Ecto neural progenitor cell (in vitro differentiated cells): ENCODE results near the gene MLLT3.

ENCODE experiments used
- DNase-seq: peaks from one replicate; pipeline ENCODE4 v3.0.0-alpha.2; 2018; ENCODE audit warnings: low spot score

MLLT3 gene

DNA sequence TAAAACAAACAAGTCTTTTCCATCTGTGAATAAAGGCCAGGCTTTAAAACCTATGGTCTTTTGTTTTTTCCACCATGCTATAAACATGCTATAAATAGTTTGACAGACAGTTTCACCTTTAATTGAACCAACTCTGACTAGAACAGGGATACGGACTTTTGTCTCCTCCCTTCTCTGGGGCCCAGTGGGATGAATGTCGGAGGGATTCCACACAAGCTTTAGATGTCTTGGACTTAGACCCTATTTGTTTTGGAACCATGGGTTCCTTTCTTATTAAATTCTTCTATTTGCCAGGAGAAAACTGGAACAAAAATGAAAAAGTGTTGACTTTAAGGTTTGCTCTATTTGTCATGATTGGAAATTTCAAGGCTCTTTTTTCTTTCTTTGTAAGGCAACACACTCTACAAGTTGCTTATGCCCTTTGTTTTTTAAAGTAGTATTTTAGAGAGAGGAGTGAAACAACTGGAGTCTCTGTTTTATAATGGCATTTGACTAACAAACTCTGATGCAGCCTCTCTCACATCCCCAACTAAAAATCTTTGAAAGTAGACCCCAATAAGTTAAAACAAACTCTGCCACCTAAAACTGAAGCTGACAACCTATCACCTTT, 145.3 kb downstream of the MLLT3 start:
- no peak for DNase-seq

DNA sequence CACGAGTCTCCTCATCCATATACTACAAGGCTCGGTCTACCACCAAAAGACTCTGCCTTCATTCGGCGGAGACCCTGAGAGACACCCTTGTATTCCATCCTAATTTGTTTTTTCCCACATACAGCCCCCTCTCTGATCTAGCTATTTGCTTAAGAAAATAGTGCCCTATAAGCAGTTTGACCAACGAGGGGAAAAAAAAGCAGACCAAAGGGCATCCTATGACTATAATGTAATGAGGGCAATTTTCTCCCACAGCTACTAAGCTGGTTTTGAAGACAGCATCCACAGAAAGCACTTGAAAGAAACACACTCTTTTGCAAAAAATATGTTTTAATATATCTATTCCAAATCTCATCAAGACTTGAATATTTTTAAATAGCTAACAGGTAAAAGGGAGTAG, 147.8 kb downstream of the MLLT3 start:
- DNase-seq: no peak

- DNase-seq: no peak
Observed at GRCh38 chr9:20473515-20474013, 148.7 kb downstream of the MLLT3 start.

DNA sequence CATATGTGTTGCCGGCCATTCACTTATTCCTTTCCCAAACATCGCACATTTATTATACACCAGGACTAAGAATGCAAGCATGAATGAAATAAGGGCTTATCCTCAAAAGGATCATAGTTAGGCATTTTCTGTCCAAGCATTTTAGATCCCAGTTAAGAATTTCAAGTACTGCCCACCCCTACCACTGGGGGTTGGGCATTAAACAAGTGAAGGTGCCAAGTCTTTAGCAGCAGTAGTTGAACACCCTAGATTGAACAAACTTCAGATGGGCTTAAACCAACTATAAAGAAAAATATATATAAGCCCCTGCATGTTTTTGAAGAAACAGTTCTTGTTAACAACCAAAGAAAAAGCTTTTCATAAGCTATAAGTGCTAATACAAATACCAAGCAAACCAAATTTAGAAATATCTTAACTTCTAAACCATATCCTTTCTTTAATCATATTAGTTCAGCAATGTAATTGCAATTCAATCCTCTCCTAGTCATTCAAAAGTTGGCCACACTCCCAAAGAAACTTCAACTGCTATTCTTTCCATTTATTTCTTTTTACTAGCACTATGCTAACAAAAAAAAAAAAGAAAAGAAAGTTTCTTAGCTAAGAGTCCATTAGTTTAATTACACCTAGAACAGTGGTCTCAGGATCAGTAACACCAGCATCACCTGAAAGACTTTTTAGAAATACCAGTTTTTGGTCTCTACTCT, 149.8 kb downstream of the MLLT3 start:
- no peak for DNase-seq

DNA sequence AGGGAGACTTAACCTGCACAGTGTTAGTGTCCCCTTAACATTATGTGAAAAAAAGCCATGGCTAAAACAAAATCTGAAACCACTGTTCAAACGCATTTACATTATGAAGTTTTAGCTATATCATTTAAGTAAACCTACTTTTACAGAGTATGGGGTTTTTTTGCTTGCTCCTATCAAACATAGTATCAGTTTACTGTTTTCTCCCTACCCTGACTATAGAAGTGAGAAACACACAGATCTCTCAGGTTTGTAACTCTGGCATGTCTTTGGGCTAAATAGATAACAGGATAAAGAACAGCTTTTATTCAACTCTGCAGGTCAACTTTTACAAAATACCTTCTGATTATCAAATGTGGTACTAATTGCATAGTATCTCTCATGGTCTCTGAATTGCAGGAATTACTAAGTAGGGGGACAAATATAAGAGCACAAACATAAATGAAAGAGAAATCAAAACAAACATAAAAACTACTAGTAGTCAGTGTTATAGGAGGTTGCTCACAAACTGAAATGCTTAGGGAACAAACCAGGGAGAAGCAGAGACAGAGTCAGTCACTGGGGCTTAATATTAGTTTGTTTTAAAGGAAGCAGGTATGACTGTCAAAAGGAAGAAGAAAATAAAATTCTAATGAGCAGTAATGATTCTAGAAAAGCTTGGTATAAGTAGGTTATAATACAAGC, 155.8 kb downstream of the MLLT3 start:
- no peak for DNase-seq

GRCh38 chr9:20464242-20464641, 158.1 kb downstream of the MLLT3 start:
- DNase-seq: no peak

DNA sequence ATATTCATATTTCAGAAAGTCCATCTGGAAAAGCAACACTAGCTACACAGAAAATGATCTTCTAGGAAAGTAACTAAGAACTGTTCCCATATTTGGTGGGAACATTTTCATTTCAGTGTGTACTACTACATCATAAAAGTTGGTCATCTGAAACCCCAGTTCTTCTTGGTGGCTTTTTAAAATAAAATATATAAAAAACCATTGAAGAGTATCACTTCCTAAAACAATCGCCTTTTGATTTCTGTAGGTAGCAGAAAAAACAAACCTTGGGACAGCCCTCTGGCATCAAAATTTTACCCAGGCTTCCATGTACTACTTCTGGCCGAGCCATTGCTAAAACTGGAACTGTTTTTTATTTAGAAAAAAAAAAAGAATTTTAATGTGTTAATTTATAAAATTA, 158.5 kb downstream of the MLLT3 start:
- no peak for DNase-seq

DNA sequence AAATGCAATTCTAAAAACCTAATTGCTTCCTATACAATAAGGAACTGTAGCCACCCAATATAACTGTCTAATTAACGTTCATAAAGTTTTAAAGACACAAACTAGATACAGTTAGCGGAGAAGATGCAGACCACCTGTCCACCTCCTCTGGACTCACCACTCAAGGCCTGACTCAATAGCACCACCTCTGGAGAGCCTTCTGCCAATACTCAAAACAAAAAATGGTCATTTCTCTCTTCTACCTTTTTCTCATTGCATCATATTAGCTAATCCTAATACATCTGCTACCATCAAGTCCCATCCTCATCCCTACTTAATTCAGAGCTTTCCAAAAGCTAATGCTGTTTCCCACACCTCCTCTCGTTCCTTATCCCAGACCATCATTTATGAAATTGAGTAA, 159.9 kb downstream of the MLLT3 start:
- no peak for DNase-seq

- no peak for DNase-seq
Observed at GRCh38 chr9:20447291-20447690, 175.0 kb downstream of the MLLT3 start.

GRCh38 chr9:20446248-20446647, 176.1 kb downstream of the MLLT3 start:
- DNase-seq: no peak

DNA sequence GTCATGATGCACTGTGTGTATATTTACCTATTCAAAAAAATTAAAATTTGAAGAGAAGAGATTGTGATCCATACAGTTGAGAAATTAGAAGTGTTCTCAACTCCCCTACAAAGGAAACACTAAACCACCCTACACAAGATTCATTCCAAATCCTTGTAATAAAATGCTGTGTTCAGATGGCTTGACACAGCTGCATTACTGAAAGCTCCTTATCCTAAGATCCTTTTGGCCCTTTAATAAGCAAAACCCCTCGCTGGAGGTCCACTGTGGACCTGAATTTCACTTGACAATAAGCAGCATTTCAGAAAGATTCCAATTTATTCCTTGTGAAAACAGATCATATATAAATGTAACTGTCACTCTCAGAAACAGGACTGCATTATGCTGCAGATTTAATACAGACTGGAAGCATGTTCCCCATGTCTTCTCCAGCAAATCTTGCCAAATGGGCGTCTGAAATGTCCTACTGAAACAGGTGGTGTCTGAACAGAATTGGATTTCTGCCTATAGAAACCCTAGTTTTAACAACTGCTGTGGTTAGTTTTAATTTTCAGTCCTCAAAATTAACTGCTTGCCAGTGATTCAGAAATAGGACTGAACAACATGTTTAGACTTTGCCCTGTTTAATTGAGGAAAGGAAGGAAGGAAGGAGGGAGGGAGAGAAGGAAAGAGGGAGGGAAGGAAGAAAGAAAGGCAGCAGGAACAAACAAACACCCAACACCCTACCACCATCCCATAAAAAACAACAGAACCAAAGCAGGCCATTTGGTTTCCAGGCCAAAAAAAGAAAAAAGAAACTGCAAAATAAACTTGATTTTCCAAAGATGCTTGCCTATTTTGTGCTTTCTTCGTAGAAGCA, 179.6 kb downstream of the MLLT3 start:
- no peak for DNase-seq

DNA sequence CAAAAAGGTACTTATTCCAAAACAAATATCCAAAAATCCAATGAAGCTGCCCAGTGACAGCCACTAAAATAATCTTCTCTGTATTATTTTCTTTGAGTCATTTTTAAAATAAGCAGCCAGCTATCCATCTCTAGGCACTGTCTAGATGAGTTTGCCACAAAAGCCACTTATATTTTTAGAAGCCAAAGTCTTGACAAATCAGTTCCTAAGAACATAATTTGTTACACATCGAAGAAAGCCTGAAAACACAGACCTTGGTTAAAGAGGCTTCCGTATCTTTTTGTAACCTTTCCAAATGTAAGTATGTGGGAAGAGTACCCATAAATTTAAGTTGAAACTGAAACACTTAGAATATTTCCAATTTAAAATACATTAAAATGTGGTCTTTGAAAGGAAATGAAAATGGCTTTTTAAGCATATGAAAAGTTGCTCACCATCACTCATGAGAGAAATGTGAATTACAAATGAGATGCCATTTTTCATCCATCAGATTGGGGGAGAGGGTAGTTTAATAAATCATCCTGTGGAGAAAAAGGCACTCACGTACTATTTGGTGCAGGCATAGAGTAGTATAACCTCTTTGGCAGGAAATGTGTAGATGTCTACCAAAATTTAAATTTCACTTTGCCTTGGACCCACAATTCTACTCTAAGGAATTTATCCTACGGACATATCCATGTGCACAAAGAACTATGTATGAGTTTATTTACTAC, 180.4 kb downstream of the MLLT3 start:
- no peak for DNase-seq

DNA sequence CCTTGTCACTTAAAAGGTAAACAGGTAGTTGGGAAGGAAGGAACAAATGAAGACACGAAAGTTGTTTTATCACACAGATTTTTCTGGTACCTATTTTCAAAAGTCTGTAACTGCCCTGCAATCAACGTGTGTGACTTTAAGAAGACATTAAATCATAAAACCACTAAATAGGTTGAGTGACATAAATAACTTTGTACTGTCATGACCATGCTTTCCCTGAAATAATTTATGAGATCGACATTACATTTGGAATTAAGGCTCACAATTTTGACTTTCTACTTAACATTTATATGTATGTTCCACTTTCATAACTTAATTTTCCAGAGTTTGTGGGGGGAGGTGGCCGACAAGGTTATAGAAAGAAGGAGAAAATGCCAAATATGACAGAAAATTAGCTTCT, 181.1 kb downstream of the MLLT3 start:
- no peak for DNase-seq

DNA sequence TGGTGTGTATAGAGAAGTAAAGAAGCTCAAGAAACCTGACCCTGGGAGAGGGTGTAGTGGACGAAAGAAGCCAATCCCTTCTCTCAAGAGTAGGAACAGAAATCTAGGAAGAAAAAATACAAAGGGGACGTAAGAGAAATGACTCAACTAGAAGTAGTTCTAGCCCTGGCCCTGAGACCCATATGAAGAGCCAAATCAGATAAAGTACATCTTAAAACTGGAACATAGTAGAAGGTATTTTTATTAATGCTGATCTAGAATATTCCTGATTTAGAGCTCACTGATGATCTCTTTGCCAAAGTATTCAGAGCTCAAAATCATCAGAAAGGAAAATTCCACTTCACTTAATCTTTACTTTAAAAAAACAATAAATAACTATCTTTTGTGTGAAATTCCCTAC, 184.8 kb downstream of the MLLT3 start:
- no peak for DNase-seq

- DNase-seq: no peak
Observed at GRCh38 chr9:20436476-20437195, 185.7 kb downstream of the MLLT3 start.

GRCh38 chr9:20428976-20429375, 193.3 kb downstream of the MLLT3 start:
- no peak for DNase-seq

- no peak for DNase-seq
Observed at GRCh38 chr9:20427359-20427758, 194.9 kb downstream of the MLLT3 start.

- no peak for DNase-seq
Observed at GRCh38 chr9:20426019-20426418, 196.3 kb downstream of the MLLT3 start.

- DNase-seq: no peak
Observed at GRCh38 chr9:20419533-20419932, 202.8 kb downstream of the MLLT3 start.

DNA sequence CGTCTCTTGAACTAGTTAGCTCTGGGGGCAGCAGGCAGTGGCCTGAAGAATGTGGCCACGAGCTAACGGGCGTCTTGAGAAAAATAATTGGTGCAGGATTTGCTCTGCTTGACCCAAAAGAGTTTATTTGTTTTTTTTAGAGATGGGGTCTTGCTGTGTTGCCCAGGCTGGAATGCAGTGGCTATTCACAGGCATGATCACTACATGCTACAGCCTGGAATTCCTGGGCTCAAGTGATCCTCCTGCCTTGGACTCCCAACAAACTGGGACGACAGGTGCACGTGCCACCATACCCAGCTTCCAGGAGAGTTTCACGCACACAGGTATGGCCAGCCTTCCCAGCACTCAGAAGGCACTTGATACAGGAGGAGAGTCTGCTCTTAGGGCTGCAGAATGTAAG, 203.8 kb downstream of the MLLT3 start:
- no peak for DNase-seq
